ENCODE results near the gene PREX1. TPM values are rescaled to one million over a fixed set of nuclear protein-coding genes. Genes with fewer than 3 reads are reported as not detected.
A peak's percentile ranks its signal among the peaks of the same experiment; 100 is the strongest.

PREX1 gene
- total RNA-seq, 1 donor from 2014 or later, result 80.3 TPM

- intact Hi-C loops (cut with micrococcal nuclease), result loop anchor here (5.0 kb wide), 3 partner anchors 102 to 163 kb away; partner anchors contain the start of gene ARFGEF2
- no peaks in the 10 kb centered on the region for H3K9me3 Mint-ChIP-seq
- no peaks in the 10 kb centered on the region for H3K27me3 Mint-ChIP-seq (ENCODE audit: low read depth)
- no peak overlapping the region for H3K27ac Mint-ChIP-seq
- peaks cover 84% of the 10 kb centered on the region for H3K4me1 Mint-ChIP-seq (ENCODE audit: low read depth)
- no peak for DNase-seq (ENCODE audit: low spot score)
- H3K4me3 Mint-ChIP-seq (ENCODE audit: low read depth), result no peak overlapping the region
- H3K36me3 Mint-ChIP-seq (ENCODE audit: low read depth), result peaks cover 48% of the 10 kb centered on the region
Observed at GRCh38 chr20:48820649-48820973, 7.2 kb downstream of the PREX1 start.

DNA sequence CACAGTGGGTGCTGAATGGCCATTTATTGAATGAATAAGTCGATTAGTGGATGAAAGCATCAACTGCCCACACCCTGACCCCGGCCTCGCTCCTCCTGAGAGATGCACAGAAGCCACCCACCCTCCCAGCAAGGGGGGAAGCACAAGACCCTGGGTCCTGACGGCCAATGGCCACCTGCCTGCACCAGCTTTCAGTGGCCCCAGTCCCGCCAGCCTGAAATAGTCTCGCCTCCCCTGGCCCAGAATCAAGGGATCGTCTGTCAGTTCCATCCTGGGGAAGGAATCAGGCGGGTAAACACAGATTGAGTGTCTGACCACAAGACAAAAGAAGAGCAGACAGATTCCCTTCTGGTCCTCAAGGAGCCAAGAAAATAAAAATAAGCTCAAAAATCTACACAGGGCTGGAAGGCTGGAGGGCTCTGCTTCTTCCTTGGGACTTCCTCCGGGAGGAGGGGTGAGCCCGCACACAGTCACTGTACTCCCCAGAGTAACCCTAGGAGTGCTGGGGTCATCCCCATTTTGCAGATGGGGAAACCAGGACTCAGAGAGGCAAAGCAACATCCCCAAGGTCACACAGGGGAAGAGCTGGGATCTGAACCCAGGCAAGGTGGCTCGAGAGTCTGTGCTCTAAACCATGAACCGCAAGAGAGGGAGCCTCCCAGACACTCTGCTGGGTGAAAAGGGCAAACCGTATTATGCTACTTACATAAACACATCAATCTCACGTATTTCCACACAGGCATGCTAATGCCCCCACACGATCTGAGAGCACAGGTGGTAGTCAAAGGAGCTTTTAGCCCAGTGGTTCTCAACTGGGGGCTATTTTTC, 7.8 kb downstream of the PREX1 start:
- Mint-ChIP-seq H3K4me3 (ENCODE audit: low read depth) (no peak overlapping the region), H3K9me3 (no peaks in the 10 kb centered on the region), H3K27me3 (ENCODE audit: low read depth) (no peaks in the 10 kb centered on the region), H3K27ac (no peak overlapping the region), H3K36me3 (ENCODE audit: low read depth) (peaks cover 46% of the 10 kb centered on the region), H3K4me1 (ENCODE audit: low read depth) (peaks cover 81% of the 10 kb centered on the region)
- DNase-seq (ENCODE audit: low spot score), result no peak
- intact Hi-C loops (cut with micrococcal nuclease), result loop anchor here (5.0 kb wide), 3 partner anchors 102 to 163 kb away; partner anchors contain the start of gene ARFGEF2

DNA sequence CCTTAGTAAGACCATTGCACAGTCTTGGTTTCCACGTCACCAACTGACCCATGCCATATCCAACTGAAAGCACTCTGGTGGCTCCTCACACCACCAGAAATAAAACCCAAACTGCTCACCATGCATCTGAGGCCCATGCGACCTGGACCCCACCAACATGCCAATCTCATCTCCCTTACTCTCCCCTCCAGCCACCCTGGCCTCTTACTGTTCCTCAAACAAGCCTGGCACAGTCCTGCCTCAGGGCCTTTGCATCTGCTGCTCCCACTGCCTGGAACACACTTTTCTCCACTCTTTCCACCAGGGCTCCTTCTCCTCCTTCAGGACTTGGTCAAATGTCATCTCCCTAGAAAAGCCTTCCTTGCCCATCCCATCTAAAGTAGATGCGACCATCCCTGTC, 8.7 kb downstream of the PREX1 start:
- Mint-ChIP-seq H3K4me3 (ENCODE audit: low read depth) (peak overlapping the region; percentile 10), H3K4me1 (ENCODE audit: low read depth) (peaks cover 76% of the 10 kb centered on the region), H3K27ac (peak overlapping the region; percentile 61), H3K9me3 (no peaks in the 10 kb centered on the region), H3K36me3 (ENCODE audit: low read depth) (peaks cover 47% of the 10 kb centered on the region), H3K27me3 (ENCODE audit: low read depth) (no peaks in the 10 kb centered on the region)
- no peak for DNase-seq (ENCODE audit: low spot score)
- intact Hi-C loops (cut with micrococcal nuclease), result no loop called here

DNA sequence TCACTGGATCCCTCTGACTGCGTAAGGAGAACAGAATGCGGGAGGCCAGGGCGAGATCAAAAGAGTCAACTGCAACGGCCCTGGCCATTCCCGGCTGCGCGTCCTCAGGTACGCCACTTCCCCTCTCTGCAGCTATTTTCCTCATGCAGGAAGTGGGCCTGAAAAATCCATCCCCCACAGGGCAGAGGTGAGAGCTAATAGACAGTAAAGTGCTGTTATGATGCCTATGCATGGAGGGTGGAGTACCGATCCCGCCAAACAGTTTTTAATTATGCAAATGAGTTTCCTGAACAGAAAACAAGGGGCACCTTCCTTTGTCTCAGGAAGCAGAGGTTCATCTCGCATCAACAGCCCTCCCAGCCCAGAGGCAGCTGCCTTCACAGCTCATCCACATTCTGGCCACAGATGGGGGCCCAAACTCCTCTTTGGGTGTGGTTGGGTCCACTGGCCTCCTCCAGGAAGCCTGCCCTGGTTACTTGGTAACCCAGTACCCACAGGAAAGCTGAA, 9.3 kb downstream of the PREX1 start:
- Mint-ChIP-seq H3K9me3 (no peaks in the 10 kb centered on the region), H3K27me3 (ENCODE audit: low read depth) (no peaks in the 10 kb centered on the region), H3K4me3 (ENCODE audit: low read depth) (peak overlapping the region; percentile 15), H3K36me3 (ENCODE audit: low read depth) (peaks cover 47% of the 10 kb centered on the region), H3K4me1 (ENCODE audit: low read depth) (peaks cover 71% of the 10 kb centered on the region), H3K27ac (peak overlapping the region; percentile 61)
- intact Hi-C loops (cut with micrococcal nuclease), result no loop called here
- no peak for DNase-seq (ENCODE audit: low spot score)

DNA sequence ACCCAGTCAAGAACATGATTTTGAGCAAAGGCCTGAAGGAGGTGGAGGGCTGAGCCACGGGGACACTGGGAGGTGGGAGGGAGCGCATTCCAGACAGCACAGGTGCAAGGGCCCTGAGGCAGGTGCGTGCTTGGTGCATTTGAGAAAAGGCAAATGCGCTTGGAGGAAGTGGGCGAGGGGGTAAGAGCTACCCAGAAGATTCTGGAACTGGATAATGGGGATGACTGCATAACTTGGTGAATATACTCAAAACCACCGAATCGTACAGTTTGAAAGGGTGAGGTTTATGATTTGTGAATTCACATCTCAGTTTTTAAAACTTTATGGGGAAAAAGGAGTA, 9.8 kb downstream of the PREX1 start:
- peaks cover 46% of the 10 kb centered on the region for H3K36me3 Mint-ChIP-seq (ENCODE audit: low read depth)
- DNase-seq (ENCODE audit: low spot score), result no peak
- intact Hi-C loops (cut with micrococcal nuclease), result no loop called here
- H3K27me3 Mint-ChIP-seq (ENCODE audit: low read depth), result no peaks in the 10 kb centered on the region
- no peak overlapping the region for H3K4me3 Mint-ChIP-seq (ENCODE audit: low read depth)
- H3K9me3 Mint-ChIP-seq, result no peaks in the 10 kb centered on the region
- peaks cover 66% of the 10 kb centered on the region for H3K4me1 Mint-ChIP-seq (ENCODE audit: low read depth)
- H3K27ac Mint-ChIP-seq, result peak overlapping the region; percentile 61

- intact Hi-C loops (cut with micrococcal nuclease), result no loop called here
- no peaks in the 10 kb centered on the region for H3K27me3 Mint-ChIP-seq (ENCODE audit: low read depth)
- no peaks in the 10 kb centered on the region for H3K9me3 Mint-ChIP-seq
- H3K4me3 Mint-ChIP-seq (ENCODE audit: low read depth), result no peak overlapping the region
- peaks cover 41% of the 10 kb centered on the region for H3K36me3 Mint-ChIP-seq (ENCODE audit: low read depth)
- no peak for DNase-seq (ENCODE audit: low spot score)
- no peak overlapping the region for H3K27ac Mint-ChIP-seq
- peaks cover 61% of the 10 kb centered on the region for H3K4me1 Mint-ChIP-seq (ENCODE audit: low read depth)
Observed at GRCh38 chr20:48817367-48818030, 10.3 kb downstream of the PREX1 start.

GRCh38 chr20:48816282-48817205, 11.3 kb downstream of the PREX1 start:
- peaks cover 54% of the 10 kb centered on the region for H3K4me1 Mint-ChIP-seq (ENCODE audit: low read depth)
- no peaks in the 10 kb centered on the region for H3K9me3 Mint-ChIP-seq
- intact Hi-C loops (cut with micrococcal nuclease), result no loop called here
- H3K4me3 Mint-ChIP-seq (ENCODE audit: low read depth), result no peak overlapping the region
- H3K27me3 Mint-ChIP-seq (ENCODE audit: low read depth), result no peaks in the 10 kb centered on the region
- no peak overlapping the region for H3K27ac Mint-ChIP-seq
- DNase-seq (ENCODE audit: low spot score), result no peak
- peaks cover 39% of the 10 kb centered on the region for H3K36me3 Mint-ChIP-seq (ENCODE audit: low read depth)

- no peak overlapping the region for H3K4me3 Mint-ChIP-seq (ENCODE audit: low read depth)
- no peak overlapping the region for H3K27ac Mint-ChIP-seq
- intact Hi-C loops (cut with micrococcal nuclease), result no loop called here
- no peak for DNase-seq (ENCODE audit: low spot score)
- H3K36me3 Mint-ChIP-seq (ENCODE audit: low read depth), result peaks cover 42% of the 10 kb centered on the region
- H3K9me3 Mint-ChIP-seq, result no peaks in the 10 kb centered on the region
- H3K4me1 Mint-ChIP-seq (ENCODE audit: low read depth), result peaks cover 50% of the 10 kb centered on the region
- H3K27me3 Mint-ChIP-seq (ENCODE audit: low read depth), result no peaks in the 10 kb centered on the region
Observed at GRCh38 chr20:48815537-48815936, 12.3 kb downstream of the PREX1 start.

DNA sequence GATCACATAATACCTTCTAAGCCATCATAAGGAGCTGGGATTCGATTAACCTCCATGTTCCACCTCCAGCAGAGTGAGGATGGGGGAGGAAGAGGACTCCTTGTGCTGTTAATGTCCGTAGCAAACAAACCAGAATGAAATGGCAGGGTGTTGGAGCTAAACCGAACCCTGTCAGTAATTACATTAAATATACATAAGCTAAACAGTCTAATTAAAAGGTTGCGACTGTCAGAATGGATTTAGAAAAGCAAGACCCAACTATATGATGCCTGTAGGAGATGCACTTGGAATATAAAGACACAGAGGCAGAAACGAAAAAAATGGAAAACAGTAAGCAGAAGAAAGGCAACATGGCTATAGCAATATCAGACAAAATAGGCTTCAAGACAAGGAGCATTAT, 13.2 kb downstream of the PREX1 start:
- Mint-ChIP-seq H3K4me3 (ENCODE audit: low read depth) (no peak overlapping the region), H3K27me3 (ENCODE audit: low read depth) (no peaks in the 10 kb centered on the region), H3K36me3 (ENCODE audit: low read depth) (peaks cover 38% of the 10 kb centered on the region), H3K4me1 (ENCODE audit: low read depth) (peaks cover 44% of the 10 kb centered on the region), H3K9me3 (no peaks in the 10 kb centered on the region), H3K27ac (no peak overlapping the region)
- DNase-seq (ENCODE audit: low spot score), result no peak
- intact Hi-C loops (cut with micrococcal nuclease), result no loop called here

DNA sequence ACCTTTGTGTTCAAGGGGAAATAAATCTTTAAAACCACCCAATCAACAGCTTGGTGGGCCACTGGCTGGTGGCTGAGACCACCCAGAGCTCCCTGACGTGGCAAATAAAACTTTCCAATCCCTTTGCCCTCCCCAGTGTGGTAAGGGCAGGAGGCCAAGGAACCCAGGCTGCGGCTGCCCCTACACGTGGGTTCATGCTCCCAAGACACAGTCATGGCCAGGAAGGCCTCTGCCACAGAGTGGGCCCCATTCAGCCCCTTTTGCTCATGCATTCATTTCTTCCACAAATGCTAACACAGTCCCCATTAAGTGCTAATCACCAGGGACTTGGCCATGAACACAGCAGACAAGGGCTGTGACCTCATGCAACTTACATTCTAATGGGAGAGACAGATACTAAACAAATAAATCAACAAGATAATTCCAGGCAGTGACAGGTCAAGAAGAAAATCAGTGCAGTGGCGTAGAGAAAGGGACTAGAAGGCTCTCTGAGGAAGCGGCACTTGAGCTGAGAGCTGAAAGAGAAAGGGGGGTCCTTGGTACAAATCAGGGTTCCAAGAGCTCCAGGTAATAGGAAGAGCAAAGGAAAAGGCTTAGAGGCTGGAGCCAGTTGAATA, 13.8 kb downstream of the PREX1 start:
- Mint-ChIP-seq H3K36me3 (ENCODE audit: low read depth) (peaks cover 32% of the 10 kb centered on the region), H3K27ac (no peak overlapping the region), H3K27me3 (ENCODE audit: low read depth) (no peaks in the 10 kb centered on the region), H3K4me1 (ENCODE audit: low read depth) (peaks cover 38% of the 10 kb centered on the region), H3K9me3 (no peaks in the 10 kb centered on the region), H3K4me3 (ENCODE audit: low read depth) (no peak overlapping the region)
- no peak for DNase-seq (ENCODE audit: low spot score)
- intact Hi-C loops (cut with micrococcal nuclease), result no loop called here

GRCh38 chr20:48813446-48813747, 14.4 kb downstream of the PREX1 start:
- DNase-seq (ENCODE audit: low spot score), result no peak
- Mint-ChIP-seq H3K4me1 (ENCODE audit: low read depth) (peaks cover 32% of the 10 kb centered on the region), H3K4me3 (ENCODE audit: low read depth) (no peak overlapping the region), H3K27ac (no peak overlapping the region), H3K36me3 (ENCODE audit: low read depth) (peaks cover 33% of the 10 kb centered on the region), H3K27me3 (ENCODE audit: low read depth) (no peaks in the 10 kb centered on the region), H3K9me3 (no peaks in the 10 kb centered on the region)
- intact Hi-C loops (cut with micrococcal nuclease), result no loop called here

DNA sequence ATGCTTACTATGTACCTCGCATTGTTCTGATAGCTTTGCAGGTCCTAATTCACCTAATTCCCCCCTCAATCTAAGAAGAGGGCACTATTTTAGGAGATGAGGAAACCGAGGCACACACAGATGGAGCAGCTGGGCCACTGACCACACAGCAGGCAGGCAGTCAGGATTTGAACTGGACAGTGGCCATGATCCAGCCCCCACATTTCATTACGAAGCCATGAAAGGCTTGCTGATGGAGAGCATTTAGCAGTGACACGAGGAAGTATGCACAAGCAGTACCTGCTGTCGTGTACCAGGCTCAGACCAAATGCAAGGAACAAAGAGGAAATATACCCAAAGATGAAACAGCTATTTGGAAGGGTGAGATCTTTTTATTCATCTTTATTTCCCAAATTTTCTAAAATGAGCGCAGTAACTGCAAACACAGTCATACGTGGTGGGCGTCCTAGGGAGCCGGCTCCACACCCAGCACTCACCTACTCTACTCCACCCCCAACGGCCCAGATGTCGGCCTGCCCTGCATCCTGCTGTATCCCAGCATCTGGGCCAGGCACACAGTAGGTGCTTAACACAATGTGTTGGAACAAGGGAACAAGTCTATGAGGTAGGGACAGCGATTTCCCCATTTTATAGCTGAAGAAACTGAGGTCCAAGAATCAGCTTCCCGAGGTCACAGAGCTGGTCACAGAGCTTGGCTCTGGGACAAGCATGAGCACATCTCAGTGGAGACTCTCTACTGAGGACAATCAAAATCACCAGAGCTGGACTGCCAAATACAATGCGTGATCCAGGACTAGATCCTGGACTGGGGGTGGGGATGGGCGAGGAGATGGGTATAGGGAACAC, 15.0 kb downstream of the PREX1 start:
- Mint-ChIP-seq H3K36me3 (ENCODE audit: low read depth) (peaks cover 39% of the 10 kb centered on the region), H3K27me3 (ENCODE audit: low read depth) (no peaks in the 10 kb centered on the region), H3K4me3 (ENCODE audit: low read depth) (no peak overlapping the region), H3K9me3 (no peaks in the 10 kb centered on the region), H3K27ac (no peak overlapping the region), H3K4me1 (ENCODE audit: low read depth) (peaks cover 26% of the 10 kb centered on the region)
- intact Hi-C loops (cut with micrococcal nuclease), result no loop called here
- no peak for DNase-seq (ENCODE audit: low spot score)

Measured in activated T-helper 2 cell treated with anti-CD3 and anti-CD28 coated beads, Interferon-gamma antibody, Interleukin-2, Interleukin-4, amounts not matched to agents 10 μg/mL and 5 μg/mL and 100 μg/mL, durations not matched to agents 14 hours and 24 hours and 36 hours (primary cell).